EL (cell line): Measurements from ENCODE around the gene L3MBTL4.

Source experiments
- DNase-seq: peaks from one replicate; pipeline ENCODE4 v3.0.0-alpha.2; 2016

The L3MBTL4 gene

DNA sequence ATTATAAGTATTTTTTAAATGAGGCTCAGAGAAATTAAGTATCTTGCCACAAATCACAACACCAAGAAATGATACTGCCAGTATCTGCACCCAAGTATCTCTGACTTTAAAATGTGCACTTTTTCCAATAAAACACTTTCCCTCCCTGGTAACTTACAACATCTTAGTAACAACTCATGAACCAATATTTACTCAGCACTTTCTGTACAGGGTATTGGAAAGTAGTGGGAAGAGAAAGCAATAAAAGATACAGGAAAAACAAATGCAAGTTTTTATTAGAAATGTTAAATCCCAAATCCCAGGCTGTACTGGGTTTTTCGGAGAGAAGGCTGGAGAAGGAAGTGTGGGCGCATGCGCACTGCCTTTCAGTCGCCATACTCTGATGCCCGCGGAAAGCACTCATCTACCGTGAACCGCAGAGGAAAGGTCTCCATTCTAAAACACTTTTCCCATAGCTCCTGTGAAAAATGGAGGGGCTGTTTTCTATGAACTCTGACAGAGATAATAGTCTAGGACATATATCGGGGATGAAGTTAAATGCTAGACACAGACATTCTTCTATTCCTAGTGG is 52.1 kb downstream of the L3MBTL4 start:
- no peak for DNase-seq

DNA sequence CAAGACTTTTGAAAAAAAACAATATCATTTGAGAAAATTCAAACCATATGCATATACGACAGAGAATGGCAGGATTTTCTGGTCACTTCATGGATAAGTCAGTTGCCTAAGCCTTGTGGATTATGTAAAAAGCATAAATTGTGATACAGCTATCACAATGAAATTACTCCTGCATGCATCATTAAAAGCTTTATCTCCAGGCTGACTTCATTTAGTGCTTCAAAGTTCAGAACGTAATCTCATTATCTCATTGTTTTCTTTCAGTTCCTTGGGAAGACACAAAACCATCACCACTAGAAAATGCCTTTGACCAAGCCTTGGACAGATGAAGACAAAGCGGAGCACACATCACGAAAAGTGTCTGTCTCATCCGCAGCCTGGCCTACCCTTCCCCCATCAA is 57.0 kb downstream of the L3MBTL4 start:
- no peak for DNase-seq

- DNase-seq, result peak; percentile 3
Observed at GRCh38 chr18:6355789-6356589, 58.7 kb downstream of the L3MBTL4 start.

GRCh38 chr18:6352275-6352674 is 62.4 kb downstream of the L3MBTL4 start:
- DNase-seq, result no peak

DNA sequence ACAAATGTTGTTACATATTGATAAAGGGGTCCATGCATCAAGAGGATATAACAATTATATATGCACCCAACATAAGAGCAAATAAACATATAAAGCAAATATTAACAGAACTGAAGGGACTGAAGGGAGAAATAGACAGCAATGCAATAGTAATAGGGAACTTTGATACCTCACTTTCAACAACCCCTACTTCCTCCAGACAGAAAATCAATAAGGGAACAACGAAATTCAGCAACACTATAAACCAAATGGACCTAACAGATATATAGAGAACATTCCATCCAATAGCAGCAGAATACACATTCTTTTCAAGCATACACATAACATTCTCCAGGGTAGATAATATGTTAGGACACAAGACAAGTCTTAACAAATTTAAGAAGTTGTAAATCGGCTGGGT is 71.7 kb downstream of the L3MBTL4 start:
- no peak for DNase-seq

GRCh38 chr18:6341709-6342108 is 73.0 kb downstream of the L3MBTL4 start:
- DNase-seq, result no peak

GRCh38 chr18:6341303-6341702 is 73.4 kb downstream of the L3MBTL4 start:
- no peak for DNase-seq

DNA sequence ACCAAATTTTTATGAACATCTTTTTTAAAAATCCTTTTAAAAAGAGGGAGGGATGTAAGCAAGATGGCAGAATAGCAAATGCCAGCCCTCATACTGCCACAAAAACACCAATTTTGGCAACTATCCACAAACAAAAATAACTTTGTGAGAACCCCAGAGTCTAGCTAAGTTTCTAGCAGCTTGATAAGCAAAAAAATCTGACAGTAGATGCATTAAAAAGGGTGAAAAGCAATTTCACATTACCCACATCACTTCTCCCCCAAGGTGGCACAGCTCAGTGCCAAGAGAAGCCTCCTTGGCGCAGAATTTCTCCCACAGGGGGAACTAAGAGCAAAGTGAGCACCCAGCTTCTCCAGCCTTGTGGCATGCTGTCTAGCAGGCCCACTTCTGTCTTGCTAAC is 74.6 kb downstream of the L3MBTL4 start:
- DNase-seq, result no peak

- DNase-seq, result no peak
Observed at GRCh38 chr18:6336239-6336638, 78.5 kb downstream of the L3MBTL4 start.

DNA sequence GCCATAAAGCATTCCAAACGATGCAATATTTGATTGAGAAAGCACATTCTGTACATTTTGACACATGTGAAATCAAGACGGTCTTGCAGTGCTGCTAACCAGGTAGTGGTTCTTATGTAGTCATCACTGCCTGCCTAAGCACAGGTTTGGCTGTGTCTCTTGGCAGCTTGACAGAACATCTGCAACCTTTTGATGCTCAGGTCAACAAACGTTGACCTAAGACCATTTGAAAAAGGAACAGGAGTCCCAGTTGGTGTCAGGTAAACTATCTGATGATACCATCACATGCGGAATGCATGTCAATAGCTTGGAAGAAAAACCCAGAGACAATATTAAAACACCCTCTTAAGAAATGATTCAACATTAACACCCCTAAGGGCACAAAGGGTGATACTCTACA is 80.7 kb downstream of the L3MBTL4 start:
- DNase-seq, result no peak

DNA sequence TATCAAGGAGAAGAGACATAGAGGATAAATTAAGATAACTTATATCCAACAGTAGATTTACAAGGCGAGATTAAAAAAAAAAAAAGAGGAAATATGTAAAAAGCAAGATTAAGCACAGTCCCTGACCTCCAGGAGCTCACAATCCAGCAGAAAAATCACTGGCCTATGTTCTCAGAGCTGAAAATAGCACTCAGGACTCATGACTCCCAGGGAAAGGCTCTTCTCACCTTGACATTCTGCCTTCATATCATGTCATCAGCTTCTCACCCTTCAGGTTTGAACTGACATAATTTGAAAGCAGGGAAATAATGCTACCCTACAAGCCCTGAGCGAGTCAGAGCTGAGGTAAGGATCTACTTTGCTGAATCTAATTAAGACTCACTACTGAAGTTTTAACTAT is 82.8 kb downstream of the L3MBTL4 start:
- DNase-seq, result no peak

DNA sequence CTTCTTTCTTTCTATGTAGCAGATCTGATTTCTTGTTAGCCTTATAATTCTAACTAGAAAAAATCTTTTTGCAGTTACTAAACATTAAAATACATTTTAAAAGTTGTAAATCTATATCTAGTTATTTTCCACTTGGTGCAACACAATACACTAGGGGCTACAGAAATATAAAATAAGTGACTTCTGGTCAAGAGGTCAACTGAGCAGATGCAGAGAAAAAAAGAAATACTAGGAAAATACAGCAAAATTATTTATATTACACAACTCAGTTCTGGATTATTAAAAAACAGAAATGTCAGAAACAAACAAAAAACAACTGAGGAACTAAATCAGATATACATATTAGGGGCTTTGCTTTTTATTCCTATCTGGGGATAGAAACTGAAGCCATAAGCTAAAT is 83.9 kb downstream of the L3MBTL4 start:
- DNase-seq, result no peak

GRCh38 chr18:6328621-6329010 is 86.1 kb downstream of the L3MBTL4 start:
- no peak for DNase-seq

DNA sequence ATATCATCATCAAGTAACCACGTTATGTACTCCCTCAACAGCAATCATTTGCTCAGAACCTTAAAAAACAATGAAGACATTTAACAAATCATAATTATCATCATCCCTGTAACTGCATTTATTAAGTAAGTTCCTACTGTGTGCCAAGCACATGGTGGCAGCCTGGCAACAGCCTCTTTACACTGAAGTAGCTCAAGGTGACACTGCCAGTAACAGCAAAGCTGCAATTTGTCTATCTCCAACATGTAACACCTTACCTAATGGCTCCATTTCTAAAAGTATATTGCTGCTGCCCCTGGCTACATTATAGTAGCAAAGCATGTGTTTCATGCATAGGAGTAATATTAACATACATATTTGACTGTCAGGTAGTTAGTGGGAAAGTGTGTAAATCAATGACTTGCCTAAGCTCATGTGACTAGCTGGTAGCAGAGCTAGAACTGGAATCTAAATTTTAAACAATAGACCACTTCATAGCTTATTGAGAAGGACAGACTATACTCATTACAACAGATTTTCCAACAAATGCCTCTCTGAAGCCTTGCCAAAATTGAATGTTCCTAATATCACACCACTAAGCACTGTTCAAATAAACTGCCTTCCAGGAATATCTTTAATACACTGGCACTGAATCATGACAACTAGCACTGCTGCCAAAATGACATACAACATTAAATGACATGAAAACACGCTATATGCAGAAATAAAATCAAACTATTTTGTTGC is 86.7 kb downstream of the L3MBTL4 start:
- no peak for DNase-seq

DNA sequence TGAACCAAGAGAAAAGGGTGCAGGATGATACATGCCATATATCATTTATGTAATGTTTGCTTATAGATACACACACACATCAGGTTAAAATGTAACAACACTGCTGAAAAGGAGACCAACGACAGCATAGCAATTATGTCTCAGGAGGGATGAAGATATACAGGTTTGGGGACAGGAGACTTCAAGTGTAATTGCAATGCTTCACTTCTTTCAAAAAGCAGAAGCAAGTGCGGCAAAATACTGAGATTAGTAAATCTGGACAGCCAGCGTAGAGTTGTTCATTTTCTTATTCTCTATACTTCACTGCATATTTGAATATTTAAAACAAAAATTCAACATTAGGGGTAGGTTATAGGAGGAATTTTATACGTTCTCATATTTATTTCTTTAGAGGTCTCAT is 87.2 kb downstream of the L3MBTL4 start:
- DNase-seq, result no peak

- no peak for DNase-seq
Observed at GRCh38 chr18:6326566-6326965, 88.1 kb downstream of the L3MBTL4 start.

- DNase-seq, result no peak
Observed at GRCh38 chr18:6323319-6323889, 91.3 kb downstream of the L3MBTL4 start.

DNA sequence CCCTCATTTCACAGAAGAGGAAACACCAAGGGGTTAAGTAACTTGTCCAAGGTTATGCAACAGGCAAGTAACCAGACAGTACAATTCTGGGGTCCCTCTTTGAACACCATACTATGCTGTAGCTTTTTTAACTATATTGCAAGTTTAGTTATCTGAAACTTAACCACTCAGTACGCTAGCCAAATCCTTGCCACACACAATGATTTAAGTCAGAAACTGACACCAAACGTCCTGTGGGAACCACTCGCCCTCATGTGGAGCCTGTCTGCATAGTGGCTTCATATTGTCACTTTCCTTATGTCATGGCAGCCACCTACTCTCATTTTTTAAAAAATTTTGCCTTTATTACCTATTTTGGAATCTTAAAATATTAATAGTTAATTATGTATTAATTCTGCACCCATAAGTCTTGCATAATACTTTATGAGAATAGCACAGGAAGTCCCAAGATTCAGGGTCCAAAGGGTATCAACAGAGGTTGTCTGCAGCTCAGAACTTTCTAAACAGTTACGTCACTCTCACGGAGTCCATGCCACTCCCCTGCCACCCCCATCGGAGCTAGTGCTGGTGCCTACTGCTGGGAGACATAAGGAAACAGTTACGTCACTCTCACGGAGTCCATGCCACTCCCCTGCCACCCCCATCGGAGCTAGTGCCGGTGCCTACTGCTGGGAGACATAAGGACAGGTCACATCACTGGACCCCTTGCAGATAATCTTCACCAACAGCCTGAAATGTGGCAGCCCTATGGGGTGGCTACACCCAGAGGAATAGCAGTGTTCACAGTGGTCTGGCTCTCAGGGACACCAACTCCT is 99.0 kb downstream of the L3MBTL4 start:
- no peak for DNase-seq

- no peak for DNase-seq
Observed at GRCh38 chr18:6313415-6313814, 101.3 kb downstream of the L3MBTL4 start.

DNA sequence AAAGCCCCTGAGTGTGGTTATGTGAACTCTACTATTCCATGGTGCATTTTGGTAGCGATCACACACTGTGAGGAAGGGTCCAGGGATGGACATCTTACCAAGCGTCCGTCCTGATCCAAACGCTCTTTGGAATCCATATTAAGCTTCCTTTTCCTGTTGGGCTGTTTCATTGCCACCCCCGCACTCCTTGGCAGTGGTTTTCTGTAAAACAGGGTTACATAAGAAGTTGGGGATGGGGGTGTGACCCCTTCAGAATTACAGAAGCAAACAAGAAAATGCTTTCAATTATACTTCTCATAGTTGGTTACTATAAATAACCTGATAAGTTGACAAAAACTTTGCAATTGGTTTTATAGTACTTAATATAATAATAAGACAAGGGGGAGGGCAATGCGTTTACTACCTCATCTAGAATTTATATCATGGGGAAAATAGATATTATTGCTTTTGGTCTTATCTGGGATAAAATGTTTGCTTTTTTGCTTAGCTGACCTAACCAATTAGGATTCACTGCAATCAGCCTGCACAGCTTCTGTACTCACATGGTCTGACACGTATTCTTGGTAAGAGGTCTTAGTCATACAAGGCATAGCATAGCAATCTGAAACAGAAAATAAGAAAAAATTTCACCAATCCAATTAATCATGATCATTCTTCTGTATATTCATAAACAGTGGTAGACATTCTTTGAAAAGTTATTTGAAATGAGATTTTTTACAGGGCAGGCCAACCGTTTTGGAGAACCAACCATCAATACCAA is 103.1 kb downstream of the L3MBTL4 start:
- DNase-seq, result no peak

DNA sequence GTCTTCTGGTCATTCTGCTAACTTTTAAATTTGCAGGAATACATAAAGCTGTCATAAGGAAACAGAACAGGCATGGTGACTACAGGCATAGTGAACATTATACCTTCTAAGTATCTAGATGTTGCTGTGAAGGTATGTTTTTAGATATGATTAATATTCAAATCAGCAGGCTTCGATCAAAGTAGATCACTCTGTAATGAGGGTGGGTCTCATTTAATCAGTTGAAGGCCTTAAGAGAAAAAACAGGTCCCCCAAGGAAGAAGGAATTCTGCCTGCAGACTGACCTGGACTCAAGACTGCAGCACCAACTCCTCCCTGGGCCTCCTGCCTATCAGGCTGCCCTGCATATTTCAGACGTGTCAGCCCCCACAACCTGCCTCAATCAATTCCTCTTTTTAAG is 104.0 kb downstream of the L3MBTL4 start:
- no peak for DNase-seq

DNA sequence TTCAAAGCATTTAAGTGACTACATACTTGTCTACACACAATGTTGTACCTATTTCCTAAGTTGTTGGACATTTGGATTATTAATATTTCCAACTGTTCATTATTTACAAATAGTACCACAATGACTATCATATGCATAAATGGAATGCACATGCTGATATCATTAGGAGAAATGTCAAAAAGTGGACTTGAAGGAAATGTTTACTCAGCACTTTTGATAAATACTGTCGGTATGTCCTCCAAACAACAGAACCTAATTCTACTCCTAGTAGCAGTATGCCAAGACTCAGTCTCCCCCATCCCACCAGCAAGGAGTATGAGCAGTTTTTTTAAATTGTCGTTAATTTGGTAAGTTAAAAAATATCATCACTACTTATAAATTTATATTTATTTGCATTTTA is 116.8 kb downstream of the L3MBTL4 start:
- DNase-seq, result no peak
